Thymus (tissue), 11 donors: ENCODE measurements around the gene GNAQ. TPM values are rescaled to one million over a fixed set of nuclear protein-coding genes. Genes with fewer than 3 reads are reported as not detected.

ENCODE experiments used
- DNase-seq, 9 donors: peaks; one replicate each; pipeline ENCODE4 v3.0.0-alpha.2; 2013; ENCODE audit warnings: low spot score in 9 of 9, low read depth in 6 of 9, missing footprints in 1 of 9
- H3K27ac ChIP-seq, 2 donors: one replicate each; pipeline ENCODE4 v1.5.1; 2013; ENCODE audit warnings: control low read depth in 1 of 2, low read depth in 1 of 2, low read length in 1 of 2, mild to moderate bottlenecking in 1 of 2, moderate library complexity in 1 of 2
- H3K27me3 ChIP-seq, 2 donors: one replicate each; pipeline ENCODE4 v1.5.1; 2013; ENCODE audit warnings: low read length in 1 of 2; ENCODE audit not compliant: control insufficient read depth in 2 of 2, insufficient read depth in 1 of 2
- H3K36me3 ChIP-seq, 2 donors: one replicate each; pipeline ENCODE4 v1.5.1; 2013; ENCODE audit warnings: low read length in 1 of 2, mild to moderate bottlenecking in 1 of 2, moderate library complexity in 1 of 2; ENCODE audit not compliant: control insufficient read depth in 2 of 2, insufficient read depth in 2 of 2
- H3K4me1 ChIP-seq, 2 donors: one replicate each; pipeline ENCODE4 v1.5.1; 2013; ENCODE audit warnings: low read length in 2 of 2; ENCODE audit not compliant: control insufficient read depth in 2 of 2, insufficient read depth in 2 of 2
- H3K4me3 ChIP-seq, 2 donors: one replicate each; pipeline ENCODE4 v1.5.1; 2013; ENCODE audit warnings: low read length in 2 of 2, control low read depth in 1 of 2, mild to moderate bottlenecking in 1 of 2
- H3K9me3 ChIP-seq, 2 donors: one replicate each; pipeline ENCODE4 v1.5.1; 2013; ENCODE audit warnings: low read length in 1 of 2, mild to moderate bottlenecking in 1 of 2; ENCODE audit not compliant: control insufficient read depth in 2 of 2, insufficient read depth in 1 of 2
- WGBS: extraction: QIAGEN DNeasy Blood & Tissue Kit; methylation state at CpG from one replicate; pipeline ENCODE4 v1.1.7; 2013; 5-methylcytosine and 5-hydroxymethylcytosine counted together
- polyA plus RNA-seq: library from polyadenylated mRNA; stranded (reverse); fragments of 200-250 nt; gene quantifications from one replicate; pipeline ENCODE4 v1.2.3, GENCODE V29; 2013
- total RNA-seq: library from RNA; stranded (reverse); fragments of 120-200 nt; gene quantifications from one replicate; pipeline ENCODE4 v1.2.4, GENCODE V29; 2013
- donor health status: healthy.

GNAQ gene
- total and polyA plus RNA-seq, 2 donors: 18.7 to 23.5 TPM

GRCh38 chr9:77806741-77807140 is 224.9 kb downstream of the GNAQ start:
- Histone ChIP-seq H3K4me3 (no peak overlapping the region), H3K27me3 (no peaks in the 10 kb centered on the region), H3K36me3 (peaks cover 2 to 25% of the 10 kb centered on the region in 2 donors), H3K4me1 (peaks cover 6 to 12% of the 10 kb centered on the region in 2 donors), H3K9me3 (no peaks in the 10 kb centered on the region), H3K27ac (no peak overlapping the region)
- WGBS: 99% methylated on average over 5 of the region's 5 CpGs
- no peak for DNase-seq

- Histone ChIP-seq H3K36me3 (peaks cover 0 to 21% of the 10 kb centered on the region in 2 donors), H3K27ac (no peak overlapping the region), H3K9me3 (no peaks in the 10 kb centered on the region), H3K4me1 (peaks cover 6 to 12% of the 10 kb centered on the region in 2 donors), H3K4me3 (no peak overlapping the region), H3K27me3 (no peaks in the 10 kb centered on the region)
- WGBS: 97% methylated on average over 2 of the region's 2 CpGs
- no peak for DNase-seq
Observed at GRCh38 chr9:77805810-77806209, 225.8 kb downstream of the GNAQ start.

GRCh38 chr9:77803423-77803822 is 228.2 kb downstream of the GNAQ start:
- H3K36me3 ChIP-seq: peaks cover 0 to 5% of the 10 kb centered on the region in 2 donors
- WGBS: 96% methylated on average over 1 of the region's 1 CpG
- H3K9me3 ChIP-seq: no peaks in the 10 kb centered on the region
- no peak overlapping the region for H3K27ac ChIP-seq
- H3K27me3 ChIP-seq: no peaks in the 10 kb centered on the region
- H3K4me3 ChIP-seq: no peak overlapping the region
- DNase-seq: no peak
- H3K4me1 ChIP-seq: peaks cover 4 to 6% of the 10 kb centered on the region in 2 donors

GRCh38 chr9:77802515-77803293 is 228.9 kb downstream of the GNAQ start:
- Histone ChIP-seq H3K9me3 (no peaks in the 10 kb centered on the region), H3K4me1 (peaks cover under 1% of the 10 kb centered on the region in 2 donors), H3K27me3 (no peaks in the 10 kb centered on the region), H3K36me3 (peaks cover 0 to 5% of the 10 kb centered on the region in 2 donors), H3K27ac (no peak overlapping the region), H3K4me3 (no peak overlapping the region)
- WGBS: 98% methylated on average over 7 of the region's 7 CpGs
- no peak for DNase-seq

- DNase-seq: no peak
- peaks cover 0 to 6% of the 10 kb centered on the region in 2 donors for H3K36me3 ChIP-seq
- no peak overlapping the region for H3K27ac ChIP-seq
- H3K27me3 ChIP-seq: no peaks in the 10 kb centered on the region
- no peak overlapping the region for H3K4me3 ChIP-seq
- no peaks in the 10 kb centered on the region for H3K9me3 ChIP-seq
- H3K4me1 ChIP-seq: no peaks in the 10 kb centered on the region
- WGBS: 97% methylated on average over 3 of the region's 3 CpGs
Observed at GRCh38 chr9:77802064-77802463, 229.5 kb downstream of the GNAQ start.

GRCh38 chr9:77800924-77801551 is 230.6 kb downstream of the GNAQ start:
- no peak overlapping the region for H3K4me3 ChIP-seq
- WGBS: 94% methylated on average over 3 of the region's 3 CpGs
- H3K9me3 ChIP-seq: no peaks in the 10 kb centered on the region
- peaks cover 0 to 5% of the 10 kb centered on the region in 2 donors for H3K36me3 ChIP-seq
- no peaks in the 10 kb centered on the region for H3K27me3 ChIP-seq
- H3K27ac ChIP-seq: no peak overlapping the region
- no peaks in the 10 kb centered on the region for H3K4me1 ChIP-seq
- no peak for DNase-seq

GRCh38 chr9:77798140-77798539 is 233.5 kb downstream of the GNAQ start:
- Histone ChIP-seq H3K9me3 (no peaks in the 10 kb centered on the region), H3K4me1 (no peaks in the 10 kb centered on the region), H3K4me3 (no peak overlapping the region), H3K36me3 (peaks cover 0 to 11% of the 10 kb centered on the region in 2 donors), H3K27me3 (no peaks in the 10 kb centered on the region), H3K27ac (no peak overlapping the region)
- WGBS: 95% methylated on average over 1 of the region's 1 CpG
- no peak for DNase-seq

GRCh38 chr9:77794985-77795384 is 236.6 kb downstream of the GNAQ start:
- no peak for DNase-seq
- Histone ChIP-seq H3K27ac (no peak overlapping the region), H3K9me3 (no peaks in the 10 kb centered on the region), H3K4me1 (no peaks in the 10 kb centered on the region), H3K27me3 (no peaks in the 10 kb centered on the region), H3K36me3 (peaks cover 0 to 19% of the 10 kb centered on the region in 2 donors), H3K4me3 (no peak overlapping the region)
- WGBS: 97% methylated on average over 3 of the region's 3 CpGs

GRCh38 chr9:77793849-77794248 is 237.8 kb downstream of the GNAQ start:
- Histone ChIP-seq H3K36me3 (peaks cover 0 to 19% of the 10 kb centered on the region in 2 donors), H3K9me3 (no peaks in the 10 kb centered on the region), H3K27ac (no peak overlapping the region), H3K4me3 (no peak overlapping the region), H3K4me1 (no peaks in the 10 kb centered on the region), H3K27me3 (no peaks in the 10 kb centered on the region)
- no peak for DNase-seq
- 97% methylated on average over 2 of the region's 2 CpGs for WGBS
